ENCODE results near the gene MAN1C1.

Gene MAN1C1

DNA sequence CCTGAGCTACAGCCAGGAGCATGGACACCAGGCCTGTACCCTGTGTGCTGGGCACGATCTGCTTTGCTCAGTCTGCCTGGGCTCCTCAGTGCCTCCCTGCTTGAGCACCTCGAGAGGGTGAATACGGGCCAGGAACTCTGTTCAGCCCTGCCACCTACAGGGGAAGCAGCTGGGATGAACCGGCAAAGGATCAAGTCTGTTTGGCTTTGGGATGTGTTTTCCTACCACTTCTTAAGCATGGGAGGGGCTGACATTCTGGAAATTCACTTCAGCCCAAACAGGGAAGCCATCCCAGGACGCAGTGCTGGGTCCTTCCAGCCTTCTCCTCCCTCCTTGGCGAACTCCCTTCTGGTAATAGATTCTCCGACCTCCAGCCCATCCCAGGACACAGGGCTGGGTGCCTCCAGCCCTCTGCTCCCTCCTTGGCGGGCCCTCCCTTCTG, 127.6 kb downstream of the MAN1C1 start:
- no peak for DNase-seq

DNA sequence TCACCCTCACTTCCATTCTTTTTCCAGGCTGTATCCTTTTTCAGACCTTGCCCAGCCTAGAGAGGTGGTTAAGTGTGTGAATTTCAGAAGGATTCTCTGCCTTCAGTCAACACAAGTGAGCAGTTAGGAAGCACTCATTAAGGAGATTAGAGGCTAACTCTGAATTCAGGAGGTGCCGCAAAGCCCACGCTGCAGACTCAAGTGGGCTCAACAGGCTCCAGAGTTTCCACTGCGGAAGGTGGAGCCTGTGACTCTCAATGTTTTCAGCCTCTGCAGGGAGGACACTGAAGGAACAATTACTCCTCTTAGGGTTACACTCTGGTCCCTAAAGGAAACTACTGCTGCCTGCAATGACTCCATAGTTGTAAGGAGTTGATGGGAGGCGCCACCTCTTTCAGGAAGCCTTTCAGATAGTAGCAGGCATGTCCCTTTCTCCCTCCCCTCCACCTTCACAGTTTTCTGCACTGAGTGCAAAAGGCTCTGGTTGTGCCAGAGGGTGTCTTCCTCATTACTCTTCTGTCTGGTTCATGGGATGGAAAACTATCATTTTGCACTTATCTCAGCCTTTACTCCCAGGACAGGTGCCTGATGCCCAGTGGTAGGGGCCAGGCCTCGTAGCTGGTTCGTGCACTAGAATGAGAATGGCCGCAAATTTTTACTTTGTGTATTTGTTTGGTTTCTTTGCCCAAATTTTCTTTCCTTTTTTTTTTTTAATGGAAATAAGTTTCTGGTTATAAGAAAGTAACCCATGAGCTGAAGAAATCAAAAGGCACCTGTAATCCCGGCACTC, 128.2 kb downstream of the MAN1C1 start:
- no peak for DNase-seq

DNA sequence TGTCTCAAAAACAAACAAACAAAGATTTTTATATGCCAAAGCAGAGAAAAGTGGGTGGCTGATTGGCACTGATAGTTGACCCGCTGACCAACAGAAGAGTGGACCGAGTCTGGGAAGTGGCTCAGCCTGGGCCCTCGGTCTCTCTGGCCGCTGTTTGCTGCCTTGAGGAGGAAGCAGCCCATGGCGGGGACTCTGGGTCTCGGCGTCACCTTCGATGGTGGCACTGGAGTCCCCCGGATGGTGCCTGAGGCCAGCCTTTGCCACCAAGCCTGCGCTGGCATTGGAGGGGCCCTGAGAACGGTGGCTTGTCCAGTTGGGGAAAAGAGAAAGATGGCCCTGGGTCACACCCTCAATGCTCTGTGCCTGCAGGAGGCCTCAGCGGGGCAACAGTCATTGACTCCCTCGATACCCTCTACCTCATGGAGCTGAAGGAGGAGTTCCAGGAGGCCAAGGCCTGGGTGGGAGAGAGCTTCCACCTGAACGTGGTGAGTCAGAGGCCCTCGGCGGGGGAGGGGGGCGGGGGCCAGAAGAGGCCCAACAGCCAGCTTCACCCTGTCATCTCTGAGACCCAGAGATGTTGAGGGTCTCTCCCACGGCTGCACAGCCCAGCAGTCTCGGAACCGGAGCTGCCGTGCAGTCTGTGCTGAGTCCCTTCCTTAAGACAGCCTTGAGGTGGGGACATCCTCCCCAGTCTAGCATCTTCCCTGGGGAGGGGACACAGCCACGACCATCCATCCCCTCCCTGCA, 129.9 kb downstream of the MAN1C1 start:
- DNase-seq: no peak

DNA sequence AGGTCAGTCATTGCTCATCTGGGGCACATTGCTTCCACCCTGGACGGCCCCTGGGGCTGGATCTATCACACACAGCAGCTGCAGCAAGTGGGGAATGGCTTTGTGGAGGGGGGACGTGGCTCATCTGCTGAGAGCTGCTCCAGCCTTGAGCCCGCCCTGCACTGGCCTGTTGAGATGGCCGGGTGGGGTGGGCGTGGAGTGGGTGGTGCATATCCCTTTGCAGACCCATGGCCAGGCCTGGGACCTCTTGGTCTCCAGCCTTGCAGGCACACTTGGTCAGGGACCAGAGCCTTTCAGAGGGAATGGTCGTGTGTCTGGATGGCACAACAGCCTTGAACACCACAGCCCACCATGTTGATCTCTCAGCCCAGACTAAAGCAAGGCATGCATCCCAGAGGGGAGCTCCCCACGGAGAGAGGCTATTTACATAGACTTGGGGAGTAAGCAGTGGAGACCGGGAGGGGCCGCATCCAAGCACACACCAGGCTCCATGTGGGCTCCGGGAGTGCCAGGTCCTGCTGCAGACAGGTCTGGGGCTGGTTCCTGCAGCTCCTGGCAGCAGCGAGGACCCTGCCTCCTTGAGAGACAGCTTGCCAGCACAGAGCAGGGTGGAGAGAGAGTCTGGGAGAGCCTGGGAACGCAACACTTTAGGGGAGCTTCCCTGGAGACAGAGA, 130.6 kb downstream of the MAN1C1 start:
- DNase-seq: no peak

DNA sequence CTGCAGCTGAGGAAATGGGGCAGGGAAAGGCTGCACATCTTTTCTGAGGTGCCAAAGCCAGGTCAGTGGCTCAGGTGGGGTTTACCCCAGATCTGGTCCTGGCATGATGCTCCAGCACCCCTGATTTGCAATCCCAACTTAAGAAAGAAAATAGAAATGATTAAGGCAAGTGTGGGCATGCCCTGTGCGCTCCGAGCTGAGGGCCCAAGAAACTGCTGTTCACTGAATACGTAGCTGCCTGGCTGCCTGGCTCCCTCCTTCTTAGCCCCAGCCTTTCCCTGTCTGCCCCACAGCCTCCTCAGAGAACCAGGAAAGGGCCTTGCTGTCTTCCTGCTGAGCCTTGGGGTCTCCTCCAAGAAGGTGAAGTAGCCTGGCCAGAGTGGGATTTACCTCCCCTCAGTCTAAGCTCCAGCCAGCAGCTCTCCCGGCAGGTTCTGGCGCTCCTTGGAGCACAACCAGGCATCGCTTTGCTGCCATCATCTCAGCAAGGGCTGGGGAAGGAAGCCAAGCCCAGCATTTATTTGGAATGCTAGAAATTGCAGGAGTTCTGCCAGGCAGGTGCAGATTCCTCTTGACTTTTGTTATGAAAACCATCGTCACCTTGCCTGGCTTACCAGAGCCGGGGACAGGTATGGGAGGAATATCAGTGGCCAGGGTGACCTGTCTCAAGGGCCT, 132.1 kb downstream of the MAN1C1 start:
- DNase-seq: no peak

DNA sequence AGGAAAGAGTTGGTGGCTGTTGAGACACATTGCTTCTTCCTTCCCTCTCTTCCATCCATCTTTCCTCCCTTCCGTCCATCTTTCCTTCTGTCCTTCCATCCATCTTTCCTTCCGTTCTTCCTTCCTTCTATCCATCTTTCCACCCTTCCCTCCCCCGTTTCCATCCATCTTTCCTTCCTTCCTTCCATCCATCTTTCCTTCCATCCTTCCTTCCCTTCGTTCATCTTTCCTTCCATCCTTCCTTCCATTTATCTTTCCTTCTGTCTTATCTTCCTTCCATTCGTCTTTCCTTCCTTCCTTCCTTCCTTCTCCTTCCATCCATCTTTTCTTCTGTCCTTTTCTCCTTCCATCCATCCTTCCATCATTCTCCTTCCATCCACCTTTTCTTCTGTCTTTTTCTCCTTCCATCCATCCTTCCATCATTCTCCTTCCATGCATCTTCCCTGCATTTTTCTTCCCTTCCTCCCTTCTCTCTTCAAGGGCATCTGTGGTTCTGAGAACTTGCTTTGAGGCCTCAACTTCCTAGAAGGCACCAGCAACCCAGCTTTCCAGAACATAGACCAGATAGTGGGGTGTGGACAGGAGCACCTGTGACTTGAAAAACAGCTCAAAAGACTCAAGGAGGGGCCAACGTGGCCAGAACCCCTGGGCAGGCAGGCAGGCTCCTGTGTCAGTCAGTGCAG, 134.5 kb downstream of the MAN1C1 start:
- DNase-seq: no peak

- peak; percentile 26 to 68 (median 52) for DNase-seq
Measured at GRCh38 chr1:25754470-25755181, 138.0 kb downstream of the MAN1C1 start.

DNA sequence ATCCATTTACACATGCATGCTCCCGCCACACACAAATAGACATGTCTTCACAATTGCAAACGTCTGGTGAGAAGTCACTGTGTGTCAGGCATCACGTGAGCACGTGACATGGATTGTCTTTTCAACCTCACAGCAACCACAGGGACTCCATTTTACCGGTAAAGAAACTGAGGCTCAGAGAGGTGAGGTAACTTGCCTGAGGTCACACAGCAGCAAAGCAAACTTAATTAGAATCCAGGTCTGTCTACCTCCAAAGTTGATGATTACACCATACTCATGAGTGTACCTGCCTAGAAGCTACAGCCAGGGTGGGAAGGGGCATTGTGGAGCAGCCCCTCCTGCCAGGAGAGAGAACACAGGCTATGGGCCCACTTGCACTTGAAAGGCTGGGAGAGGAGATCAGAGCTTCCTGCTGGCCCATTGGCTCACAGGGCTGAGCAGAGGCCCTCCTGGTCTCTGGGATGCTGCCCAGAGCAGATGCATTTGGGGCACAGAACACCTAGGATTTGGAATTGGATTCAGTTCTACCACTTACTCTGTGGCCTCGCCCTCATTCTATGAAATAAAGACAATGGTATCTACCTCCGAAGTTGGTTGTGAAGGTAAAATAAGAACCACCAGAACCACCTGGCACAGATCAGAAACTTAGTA, 139.0 kb downstream of the MAN1C1 start:
- DNase-seq: no peak

DNA sequence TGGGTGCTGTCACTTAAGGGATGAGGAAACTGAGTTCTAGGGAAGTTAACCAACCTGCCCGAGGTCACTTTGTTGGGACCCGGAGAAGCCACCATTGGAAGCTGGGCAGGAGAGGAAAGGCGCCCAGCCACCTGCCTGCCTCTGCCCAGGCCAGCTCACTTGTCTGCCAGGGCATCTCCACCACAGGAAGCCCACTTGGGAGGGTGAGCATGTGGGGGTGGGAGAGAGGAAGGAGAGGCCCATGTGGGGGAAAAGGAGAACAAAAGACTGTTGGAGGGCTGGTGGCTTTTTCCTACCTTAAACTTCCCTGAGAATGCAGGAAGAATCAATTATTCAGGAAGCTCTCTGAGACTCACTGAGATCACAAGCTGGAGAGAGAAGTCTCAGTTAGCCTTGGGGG, 139.6 kb downstream of the MAN1C1 start:
- DNase-seq: no peak

DNA sequence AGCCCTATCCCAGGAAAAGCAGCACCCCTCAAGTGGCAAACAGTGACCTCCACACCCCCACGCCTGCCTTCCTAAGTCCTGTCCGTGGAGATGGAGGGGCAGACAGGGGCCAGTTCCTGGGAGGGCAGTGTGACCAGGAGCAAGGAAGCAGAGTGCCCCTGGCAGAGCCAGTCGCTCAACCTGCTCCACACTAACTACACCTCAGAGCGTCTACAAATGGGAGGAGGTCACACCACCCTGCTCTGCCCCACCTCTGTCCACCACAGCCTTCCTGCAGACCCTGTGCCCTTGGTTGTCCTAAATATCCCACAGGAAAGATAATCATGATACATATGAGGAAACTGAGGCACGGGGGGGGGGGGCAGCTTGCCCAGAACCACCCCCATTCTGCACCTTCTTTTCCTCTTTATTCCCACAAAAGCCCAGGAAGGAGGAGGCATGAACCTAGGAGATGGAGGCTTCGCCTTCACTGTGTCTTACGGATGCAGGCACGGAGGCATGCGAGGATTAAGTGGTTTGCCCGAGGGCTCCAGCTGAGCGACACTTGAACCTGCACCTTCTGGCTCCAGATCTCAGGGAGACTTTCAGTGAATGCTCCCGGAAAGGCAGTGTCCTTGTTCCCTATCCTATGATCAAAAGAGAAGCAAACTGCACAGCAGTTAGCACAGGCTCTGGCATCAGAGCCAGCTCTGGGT, 140.7 kb downstream of the MAN1C1 start:
- no peak for DNase-seq

GRCh38 chr1:25757846-25758185, 141.2 kb downstream of the MAN1C1 start:
- no peak for DNase-seq

GRCh38 chr1:25758466-25759070, 142.0 kb downstream of the MAN1C1 start:
- DNase-seq: no peak

GRCh38 chr1:25760122-25760719, 143.6 kb downstream of the MAN1C1 start:
- no peak for DNase-seq

GRCh38 chr1:25760871-25761270, 144.3 kb downstream of the MAN1C1 start:
- DNase-seq: no peak

GRCh38 chr1:25763493-25763892, 146.9 kb downstream of the MAN1C1 start:
- DNase-seq: no peak

DNA sequence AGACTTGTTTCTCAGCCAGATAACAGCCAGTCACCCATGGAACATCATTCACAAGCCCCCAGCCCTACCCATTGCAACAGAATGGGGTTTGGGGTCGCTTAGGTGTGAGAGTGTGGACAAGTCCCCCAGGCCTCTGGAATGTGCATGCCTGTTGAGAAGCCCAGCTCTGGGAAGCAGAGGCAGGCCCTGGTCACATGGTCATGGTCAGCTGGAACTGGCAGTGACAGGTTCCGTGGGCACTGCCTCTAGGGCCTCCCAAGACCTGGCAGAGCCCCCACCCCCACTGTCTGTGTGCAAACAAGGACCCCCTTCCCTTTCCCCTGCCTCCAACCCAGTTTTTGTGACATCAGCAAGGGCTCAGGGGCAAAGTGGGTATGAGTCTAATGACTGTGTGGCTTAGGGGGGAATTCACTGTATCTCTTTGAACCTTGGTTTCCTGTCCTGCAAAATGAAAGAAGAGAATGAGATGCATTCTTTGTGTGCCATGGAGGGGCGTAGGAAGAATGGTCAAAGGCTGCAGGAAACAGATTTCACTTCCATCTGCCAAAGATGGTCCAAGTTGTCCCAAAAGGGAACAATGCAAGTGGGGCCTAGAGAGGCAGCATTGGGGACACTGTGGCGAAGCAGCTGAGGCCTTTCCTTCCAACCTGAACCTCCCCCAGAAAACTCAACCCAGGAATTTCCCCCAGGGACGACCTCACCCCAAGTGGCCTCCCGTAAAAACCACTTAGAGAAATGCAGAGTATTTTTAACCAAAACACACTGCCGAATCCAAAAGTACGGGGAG, 148.7 kb downstream of the MAN1C1 start:
- DNase-seq: no peak

DNA sequence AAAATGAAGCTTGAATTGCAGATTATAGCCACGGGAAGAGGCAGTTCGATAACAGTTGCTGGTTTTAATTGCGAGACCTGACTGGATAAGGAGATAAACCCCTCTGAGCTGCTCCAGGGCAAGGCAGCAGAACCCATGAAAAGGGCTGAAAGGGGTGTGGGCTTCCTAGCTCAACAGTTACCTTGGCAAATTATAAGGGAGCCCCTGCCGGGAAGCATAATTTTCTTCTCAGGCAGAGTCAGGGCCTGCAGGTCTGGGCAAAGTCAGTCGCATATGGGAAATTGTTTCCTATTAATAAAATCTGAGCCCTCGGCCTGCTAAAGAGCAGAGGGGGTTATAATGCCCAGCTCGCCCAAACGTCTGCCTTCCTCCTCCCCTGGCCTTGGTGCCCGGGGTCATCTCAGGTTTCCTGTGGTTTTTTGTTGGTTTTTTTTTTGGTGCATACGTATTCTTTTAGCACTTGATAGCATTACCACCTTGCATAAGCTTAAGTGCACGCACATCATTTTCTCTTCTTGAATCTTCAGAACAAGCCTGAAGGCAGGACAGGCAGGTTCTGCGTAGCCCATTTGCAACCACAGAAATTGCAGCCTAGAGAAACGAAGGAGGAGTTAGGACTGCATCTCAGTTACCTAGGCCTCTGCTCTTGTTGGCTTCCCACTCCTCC, 149.5 kb downstream of the MAN1C1 start:
- DNase-seq: peak in 3 of 6 experiments; percentile 24 to 44 (median 36)

- DNase-seq: no peak
Measured at GRCh38 chr1:25766721-25767436, 150.3 kb downstream of the MAN1C1 start.

Measured in stimulated activated naive CD4-positive, alpha-beta T cell (primary cell).